COLO668 (cell line): Measurements from ENCODE around the gene KIFAP3.
"Not testable (repeated sequence)": the region's sequence is repeated elsewhere in the genome, so short reads cannot be mapped to it uniquely, and the experiment has no call there.

Source experiments
- DNase-seq: peaks from one replicate; lab custom pipeline; 2025; ENCODE audit not compliant: unreplicated experiment; lab: John Stamatoyannopoulos, UW

The KIFAP3 gene

GRCh38 chr1:169925505-169926482, 148.7 kb downstream of the KIFAP3 start:
- no peak for DNase-seq

- DNase-seq = no peak
Observed at GRCh38 chr1:169924829-169925228, 149.7 kb downstream of the KIFAP3 start.

DNA sequence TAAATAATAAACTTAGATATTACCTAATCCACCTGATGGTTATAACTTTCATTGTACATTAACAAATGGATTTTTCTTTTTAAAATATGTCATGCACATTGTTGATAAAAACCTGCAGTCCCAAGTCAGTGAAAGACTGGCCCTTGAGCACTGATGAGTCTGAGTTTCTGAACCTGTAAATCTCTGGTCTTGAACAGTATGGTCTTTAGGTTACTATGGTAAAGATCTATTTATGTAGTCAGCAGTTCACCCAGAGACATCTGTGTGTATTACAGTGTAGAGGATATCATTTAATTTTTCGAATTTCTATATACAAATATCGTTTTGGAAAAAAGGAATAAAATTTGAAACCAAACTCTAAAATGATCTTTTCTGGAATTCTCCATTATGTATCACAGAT, 150.4 kb downstream of the KIFAP3 start:
- no peak for DNase-seq

- no peak for DNase-seq
Observed at GRCh38 chr1:169921080-169921479, 153.4 kb downstream of the KIFAP3 start.

DNA sequence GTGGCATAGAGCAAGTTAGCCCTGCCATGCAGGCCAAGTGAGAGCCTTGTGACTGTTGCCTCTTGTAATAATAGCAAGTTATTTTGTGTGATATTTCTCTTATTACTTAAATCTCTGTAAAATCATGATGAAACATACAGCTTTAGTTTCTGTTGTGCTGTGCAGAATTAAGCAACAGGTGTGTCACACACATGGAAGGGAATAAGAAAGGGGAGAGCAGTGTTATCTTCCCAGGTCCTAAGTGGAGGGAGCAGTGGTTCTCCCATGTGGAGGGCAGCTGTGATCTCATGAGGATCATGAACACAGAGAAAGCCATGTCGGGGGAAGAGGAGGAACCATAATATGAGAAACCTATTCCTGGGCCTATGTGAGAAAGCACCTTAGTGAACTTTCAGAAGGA, 155.6 kb downstream of the KIFAP3 start:
- no peak for DNase-seq

DNA sequence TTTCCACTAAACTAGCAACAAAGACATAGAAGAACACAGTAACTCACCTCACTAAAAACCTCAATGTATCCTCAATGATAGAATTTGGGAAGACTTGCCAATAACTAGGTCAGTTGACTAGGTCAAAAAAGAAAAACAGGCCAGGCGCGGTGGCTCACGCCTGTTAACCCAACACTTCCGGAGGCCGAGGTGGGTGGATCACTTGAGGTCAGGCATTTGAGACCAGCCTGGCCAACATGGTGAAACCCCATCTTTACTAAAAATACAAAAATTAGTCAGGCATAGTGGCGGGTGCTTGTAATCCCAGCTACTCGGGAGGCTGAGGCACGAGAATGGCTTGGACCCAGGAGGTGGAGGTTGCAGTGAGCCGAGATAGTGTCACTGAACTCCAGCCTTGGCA, 156.3 kb downstream of the KIFAP3 start:
- not testable (repeated sequence) for DNase-seq

GRCh38 chr1:169915150-169915549, 159.3 kb downstream of the KIFAP3 start:
- DNase-seq = no peak

- no peak for DNase-seq
Observed at GRCh38 chr1:169914531-169914930, 160.0 kb downstream of the KIFAP3 start.

GRCh38 chr1:169909499-169909898, 165.0 kb downstream of the KIFAP3 start:
- DNase-seq = no peak

- no peak for DNase-seq
Observed at GRCh38 chr1:169906938-169907337, 167.6 kb downstream of the KIFAP3 start.

DNA sequence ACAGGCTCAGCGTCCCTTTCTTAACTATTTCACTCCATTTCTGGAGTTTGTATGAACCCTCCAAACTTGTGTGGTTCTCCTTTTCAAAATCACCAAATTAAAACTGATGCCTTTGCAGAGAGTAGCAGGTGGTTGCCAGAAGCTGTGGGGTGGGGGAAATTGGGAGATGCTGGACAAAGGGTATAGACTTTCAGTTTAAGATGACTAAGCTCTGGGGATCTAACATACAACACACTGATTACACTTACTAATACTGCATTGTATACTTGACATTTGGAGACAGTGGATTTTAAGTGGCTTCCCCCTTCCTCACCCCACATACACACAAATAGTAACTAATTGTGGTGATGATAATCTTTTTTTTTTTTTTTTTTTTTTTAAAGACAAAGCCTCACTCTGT, 169.7 kb downstream of the KIFAP3 start:
- DNase-seq = no peak

GRCh38 chr1:169902751-169903150, 171.7 kb downstream of the KIFAP3 start:
- DNase-seq = no peak

DNA sequence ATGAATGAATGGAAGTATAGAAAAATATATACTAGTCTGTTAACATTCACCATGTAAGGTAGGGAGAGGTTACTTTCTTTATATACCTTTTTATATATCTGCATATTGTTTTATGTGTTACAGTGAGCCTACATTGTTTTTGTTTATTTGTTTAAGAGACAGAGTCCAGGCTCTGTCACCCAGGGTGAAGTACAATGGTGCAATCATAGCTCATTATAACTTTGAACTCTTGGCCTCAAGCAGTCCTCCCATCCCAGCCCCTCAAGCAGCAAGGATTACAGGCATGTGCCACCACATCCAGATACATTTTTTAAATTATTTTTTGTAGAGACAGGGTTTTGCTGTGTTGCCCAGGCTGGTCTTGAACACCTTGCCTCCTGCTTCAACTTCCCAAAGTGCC, 173.4 kb downstream of the KIFAP3 start:
- no peak for DNase-seq

DNA sequence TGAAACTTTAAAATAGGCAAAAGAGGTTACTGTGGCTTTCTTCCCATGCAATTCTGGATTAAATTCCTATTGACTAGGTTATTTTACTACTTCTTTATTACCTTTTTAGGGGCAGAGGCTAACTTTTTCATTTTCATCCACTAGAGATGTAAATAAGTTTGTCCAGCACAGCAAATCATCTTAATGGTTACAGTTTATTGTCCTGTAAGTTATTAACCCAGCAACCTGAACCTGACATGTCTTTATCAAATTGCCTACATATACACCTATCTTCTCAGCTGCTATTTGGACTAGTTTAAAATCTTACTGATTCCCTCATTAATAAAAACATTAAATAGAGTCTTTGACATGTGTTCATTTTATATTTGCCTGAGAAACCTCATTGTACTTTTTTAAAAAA, 173.9 kb downstream of the KIFAP3 start:
- no peak for DNase-seq

DNA sequence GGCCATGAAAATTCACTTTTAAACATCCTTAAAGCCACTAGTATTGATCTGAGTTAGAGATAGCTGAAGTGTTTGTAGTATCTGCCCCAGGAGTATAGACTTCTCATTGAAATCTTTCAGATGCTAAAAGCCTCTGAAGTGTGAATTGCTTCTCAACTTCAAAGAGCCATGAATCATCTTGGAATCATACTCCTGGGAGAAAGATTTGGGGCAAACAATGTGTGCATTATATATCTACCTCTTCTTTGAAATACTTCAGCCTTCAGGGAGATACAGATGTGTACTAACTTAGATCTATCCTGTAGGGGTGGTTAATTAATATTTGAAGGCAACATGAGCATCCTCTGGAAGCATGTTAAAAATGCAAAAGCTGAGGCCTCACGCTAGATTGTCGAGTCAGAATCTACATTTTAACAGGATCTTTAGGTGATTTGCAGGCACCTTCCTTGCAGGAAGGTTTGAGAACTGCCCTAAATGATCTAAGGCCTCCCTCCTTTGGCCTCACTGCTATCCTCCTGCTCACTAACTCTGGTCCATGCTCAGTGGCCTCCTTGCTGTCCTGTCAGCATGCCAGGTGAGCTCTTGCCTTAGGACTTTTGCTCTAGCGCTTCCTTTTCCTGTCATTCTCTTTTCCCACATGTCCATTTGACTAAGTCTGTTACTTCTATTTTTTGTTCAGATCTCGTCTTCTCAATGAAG, 174.8 kb downstream of the KIFAP3 start:
- no peak for DNase-seq

DNA sequence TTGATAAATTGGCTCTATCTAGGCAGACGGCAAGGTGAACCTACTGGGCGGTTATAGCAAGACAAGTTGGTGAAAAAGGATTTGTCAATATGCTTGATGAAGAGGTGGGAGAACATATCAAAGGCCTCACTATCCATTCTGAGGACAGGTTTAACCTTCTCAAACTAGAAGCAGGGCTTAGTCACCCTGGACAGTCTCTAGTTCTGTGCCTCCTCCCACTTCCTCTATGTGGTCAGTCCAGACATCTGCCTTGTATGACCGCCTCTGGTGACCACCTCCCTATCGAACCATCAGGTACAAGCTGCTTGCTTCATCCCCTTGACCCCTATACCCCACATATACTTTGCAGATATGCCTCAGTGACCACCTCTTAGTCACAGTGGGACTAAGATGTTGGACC, 178.5 kb downstream of the KIFAP3 start:
- no peak for DNase-seq

- DNase-seq = no peak
Observed at GRCh38 chr1:169894424-169895145, 179.9 kb downstream of the KIFAP3 start.

GRCh38 chr1:169893645-169894423, 180.7 kb downstream of the KIFAP3 start, which contains the start of gene SCYL3:
SCYL3 (minus strand) TSS chr1:169893896; CDS start chr1:169888840, 5,056 bp downstream.
- DNase-seq = peak; percentile 92

DNA sequence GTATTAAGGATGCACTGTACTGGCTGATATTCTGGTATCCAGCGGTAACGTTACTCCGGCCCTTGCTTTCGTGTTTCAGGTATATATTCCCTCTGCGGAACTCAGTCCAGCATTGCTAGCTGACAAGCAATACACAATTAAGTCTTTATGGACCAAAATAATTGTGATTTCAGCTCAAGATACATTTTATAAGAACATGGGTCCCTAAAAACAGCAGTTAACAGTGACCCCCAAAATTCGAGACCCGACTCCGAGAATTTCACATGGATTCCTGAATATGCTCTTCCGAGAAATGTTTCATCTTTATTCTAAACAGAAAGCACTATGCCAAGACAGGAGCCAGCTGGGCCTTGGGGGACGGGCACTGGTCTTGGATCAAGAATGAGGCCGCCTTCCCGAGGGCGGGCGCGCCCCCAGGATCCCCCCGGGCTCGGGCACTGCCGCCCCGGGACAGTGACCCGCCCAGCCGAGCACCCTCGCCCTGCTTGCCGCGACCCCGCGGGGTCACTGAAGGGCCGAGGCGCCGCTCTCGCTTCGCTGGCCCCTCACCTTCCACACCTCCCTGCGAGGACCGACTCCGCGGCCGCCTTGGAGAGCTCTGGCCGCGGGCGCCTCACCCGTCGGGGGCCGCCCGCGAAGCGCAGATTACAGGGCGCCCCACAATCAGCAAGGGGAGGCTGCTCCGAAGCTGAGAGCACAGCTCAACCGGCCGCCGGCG, 181.4 kb downstream of the KIFAP3 start:
- no peak for DNase-seq
